HL-60 (cell line): ENCODE measurements around the gene PHTF1.

Experiments used
- SPI1 ChIP-seq: IDR thresholded peaks from 2 replicates; pipeline ENCODE4 v1.6.1; 2012; ENCODE audit warnings: low read depth, mild to moderate bottlenecking, borderline replicate concordance
- TF ChIP-seq, protein P1 (sequence below): IDR thresholded peaks from one replicate; pipeline ENCODE4 v1.5.1; 2011; ENCODE audit warnings: low read length, control low read depth, inconsistent platforms; ENCODE audit not compliant: insufficient read depth

GRCh38 chr1:113648478-113648877 lies 110.8 kb downstream of the PHTF1 start:
- no peak for TF ChIP-seq SPI1
- TF ChIP-seq, protein P1, sequence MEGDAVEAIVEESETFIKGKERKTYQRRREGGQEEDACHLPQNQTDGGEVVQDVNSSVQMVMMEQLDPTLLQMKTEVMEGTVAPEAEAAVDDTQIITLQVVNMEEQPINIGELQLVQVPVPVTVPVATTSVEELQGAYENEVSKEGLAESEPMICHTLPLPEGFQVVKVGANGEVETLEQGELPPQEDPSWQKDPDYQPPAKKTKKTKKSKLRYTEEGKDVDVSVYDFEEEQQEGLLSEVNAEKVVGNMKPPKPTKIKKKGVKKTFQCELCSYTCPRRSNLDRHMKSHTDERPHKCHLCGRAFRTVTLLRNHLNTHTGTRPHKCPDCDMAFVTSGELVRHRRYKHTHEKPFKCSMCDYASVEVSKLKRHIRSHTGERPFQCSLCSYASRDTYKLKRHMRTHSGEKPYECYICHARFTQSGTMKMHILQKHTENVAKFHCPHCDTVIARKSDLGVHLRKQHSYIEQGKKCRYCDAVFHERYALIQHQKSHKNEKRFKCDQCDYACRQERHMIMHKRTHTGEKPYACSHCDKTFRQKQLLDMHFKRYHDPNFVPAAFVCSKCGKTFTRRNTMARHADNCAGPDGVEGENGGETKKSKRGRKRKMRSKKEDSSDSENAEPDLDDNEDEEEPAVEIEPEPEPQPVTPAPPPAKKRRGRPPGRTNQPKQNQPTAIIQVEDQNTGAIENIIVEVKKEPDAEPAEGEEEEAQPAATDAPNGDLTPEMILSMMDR, result no peak
